OCI-LY1 (cell line): ENCODE results near the gene SPAG9.

Source experiments
- H2AFZ ChIP-seq: fragments of 200-600 bp; sonication (generic), shearing (Covaris generic); 2 replicates; pipeline ENCODE4 v1.6.0; 2014; ENCODE audit warnings: antibody characterized with exemption, mild to moderate bottlenecking, low read length
- H3F3A ChIP-seq: fragments of 200-600 bp; sonication (generic), shearing (Covaris generic); 2 replicates; pipeline ENCODE4 v1.6.0; 2014; ENCODE audit warnings: mild to moderate bottlenecking, antibody characterized with exemption, low read length, moderate library complexity; ENCODE audit not compliant: insufficient read depth
- H3K27ac ChIP-seq: fragments of 200-600 bp; sonication (generic); 2 replicates; pipeline ENCODE4 v1.5.1; 2014; ENCODE audit warnings: low read length, mixed run types, mild to moderate bottlenecking, low read depth; ENCODE audit not compliant: poor library complexity, severe bottlenecking
- H3K27me3 ChIP-seq: fragments of 200-600 bp; sonication (generic); 2 replicates; pipeline ENCODE4 v1.6.0; 2014; ENCODE audit warnings: antibody characterized with exemption, mild to moderate bottlenecking, low read length, moderate library complexity; ENCODE audit not compliant: insufficient read depth
- H3K36me3 ChIP-seq: fragments of 200-600 bp; sonication (generic); 2 replicates; pipeline ENCODE4 v1.6.1; 2014; ENCODE audit warnings: mild to moderate bottlenecking, antibody characterized with exemption, low read length, moderate library complexity, mixed read lengths; ENCODE audit not compliant: insufficient read depth
- H3K4me1 ChIP-seq: fragments of 200-600 bp; sonication (generic); 2 replicates; pipeline ENCODE4 v1.5.1; 2014; ENCODE audit warnings: mild to moderate bottlenecking, low read length, moderate library complexity; ENCODE audit not compliant: insufficient read depth, severe bottlenecking
- H3K4me2 ChIP-seq: fragments of 200-600 bp; sonication (generic), shearing (Covaris generic); 2 replicates; pipeline ENCODE4 v1.6.1; 2014; ENCODE audit warnings: low read length
- H3K4me3 ChIP-seq: fragments of 200-600 bp; sonication (generic); 2 replicates; pipeline ENCODE4 v1.5.1; 2014; ENCODE audit warnings: low read length, low read depth, mild to moderate bottlenecking, mixed read lengths; ENCODE audit not compliant: poor library complexity, severe bottlenecking
- H3K79me2 ChIP-seq: fragments of 200-600 bp; shearing (Covaris generic); 2 replicates; pipeline ENCODE4 v1.6.1; 2016; ENCODE audit warnings: mixed run types, low read length, mixed read lengths; ENCODE audit not compliant: insufficient read depth
- H3K9ac ChIP-seq: fragments of 200-600 bp; sonication (generic), shearing (Covaris generic); 2 replicates; pipeline ENCODE4 v1.6.1; 2014; ENCODE audit warnings: mild to moderate bottlenecking, low read length, mixed read lengths
- H3K9me2 ChIP-seq: fragments of 200-600 bp; sonication (generic), shearing (Covaris generic); 2 replicates; pipeline ENCODE4 v1.6.1; 2014; ENCODE audit warnings: low read depth, mild to moderate bottlenecking, low read length, mixed read lengths
- H3K9me3 ChIP-seq: fragments of 200-600 bp; shearing (Covaris generic); 2 replicates; pipeline ENCODE4 v1.6.1; 2014; ENCODE audit warnings: low read length, mixed read lengths
- H4K20me1 ChIP-seq: fragments of 200-600 bp; sonication (generic), shearing (Covaris generic); 2 replicates; pipeline ENCODE4 v1.6.0; 2016; ENCODE audit warnings: mild to moderate bottlenecking, low read length; ENCODE audit not compliant: insufficient read depth
- CTCF ChIP-seq: fragments of 200-600 bp; sonication (generic), shearing (Covaris generic); IDR thresholded peaks from 2 replicates; pipeline ENCODE4 v1.5.1; 2017; ENCODE audit warnings: mild to moderate bottlenecking, antibody characterized with exemption, low read length, moderate library complexity, mixed read lengths
- EZH2 ChIP-seq: fragments of 200-600 bp; sonication (generic), shearing (Covaris generic); IDR thresholded peaks from 2 replicates; pipeline ENCODE4 v1.8.0; 2017; ENCODE audit warnings: borderline replicate concordance, mixed run types, mild to moderate bottlenecking, antibody characterized with exemption, low read length, moderate library complexity, mixed read lengths

SPAG9 gene

GRCh38 chr17:50945779-50946222, 174.9 kb downstream of the SPAG9 start:
- Histone ChIP-seq H3K9me2 (no peaks in the 10 kb centered on the region), H3K9me3 (no peaks in the 10 kb centered on the region), H3F3A (no peaks in the 10 kb centered on the region), H3K4me3 (no peak overlapping the region), H3K4me1 (peaks cover 7% of the 10 kb centered on the region), H3K9ac (no peak overlapping the region), H4K20me1 (no peaks in the 10 kb centered on the region), H3K79me2 (no peaks in the 10 kb centered on the region), H3K27me3 (no peaks in the 10 kb centered on the region; the same call in none of the 2 replicates), H2AFZ (no peak overlapping the region), H3K36me3 (no peaks in the 10 kb centered on the region), H3K27ac (no peak overlapping the region), H3K4me2 (no peak overlapping the region)
- TF ChIP-seq CTCF (no peak), EZH2 (no peak)

- H3K9ac ChIP-seq, result no peak overlapping the region
- no peaks in the 10 kb centered on the region; the same call in none of the 2 replicates for H3K27me3 ChIP-seq
- H3K79me2 ChIP-seq, result no peaks in the 10 kb centered on the region
- H2AFZ ChIP-seq, result no peak overlapping the region
- no peaks in the 10 kb centered on the region for H3K9me3 ChIP-seq
- H3K36me3 ChIP-seq, result no peaks in the 10 kb centered on the region
- H3K4me2 ChIP-seq, result no peak overlapping the region; the same call in 1 of the 2 replicates
- no peak overlapping the region for H3K27ac ChIP-seq
- H3F3A ChIP-seq, result no peaks in the 10 kb centered on the region
- no peaks in the 10 kb centered on the region for H4K20me1 ChIP-seq
- TF ChIP-seq CTCF, result no peak
- no peak for TF ChIP-seq EZH2
- peaks cover under 1% of the 10 kb centered on the region for H3K4me1 ChIP-seq
- no peaks in the 10 kb centered on the region for H3K9me2 ChIP-seq
- no peak overlapping the region for H3K4me3 ChIP-seq
These were observed 175.6 kb downstream of the SPAG9 start for GRCh38 chr17:50944902-50945720.

GRCh38 chr17:50944054-50944901, 176.4 kb downstream of the SPAG9 start:
- TF ChIP-seq CTCF (no peak), EZH2 (no peak)
- H4K20me1 ChIP-seq, result no peaks in the 10 kb centered on the region
- H3K4me1 ChIP-seq, result no peaks in the 10 kb centered on the region
- no peak overlapping the region for H3K9ac ChIP-seq
- no peaks in the 10 kb centered on the region for H3K79me2 ChIP-seq
- no peaks in the 10 kb centered on the region for H3K9me3 ChIP-seq
- H3K9me2 ChIP-seq, result no peaks in the 10 kb centered on the region
- H3K4me2 ChIP-seq, result no peak overlapping the region; the same call in 1 of the 2 replicates
- H3F3A ChIP-seq, result no peaks in the 10 kb centered on the region
- no peaks in the 10 kb centered on the region; the same call in none of the 2 replicates for H3K27me3 ChIP-seq
- no peak overlapping the region for H3K4me3 ChIP-seq
- no peak overlapping the region for H3K27ac ChIP-seq
- H3K36me3 ChIP-seq, result no peaks in the 10 kb centered on the region
- H2AFZ ChIP-seq, result no peak overlapping the region
